Parathyroid adenoma (tissue), 2 donors: ENCODE data around the gene VSTM4.

Experiments
- H2AFZ ChIP-seq: fragments of 300-600 bp; sonication (generic); one replicate; pipeline ENCODE4 v1.7.0; 2017; ENCODE audit warnings: antibody characterized with exemption, mild to moderate bottlenecking
- H3K27ac ChIP-seq: fragments of 300-600 bp; sonication (generic); one replicate; pipeline ENCODE4 v1.7.0; 2017
- H3K27me3 ChIP-seq: fragments of 300-600 bp; sonication (generic); one replicate; pipeline ENCODE4 v1.7.0; 2017; ENCODE audit warnings: low read length; ENCODE audit not compliant: control insufficient read depth, insufficient read depth
- H3K36me3 ChIP-seq: fragments of 300-600 bp; sonication (generic); one replicate; pipeline ENCODE4 v1.7.0; 2017; ENCODE audit warnings: low read length; ENCODE audit not compliant: control insufficient read depth, insufficient read depth
- H3K4me1 ChIP-seq: fragments of 300-600 bp; sonication (generic); one replicate; pipeline ENCODE4 v1.7.0; 2017; ENCODE audit warnings: control low read depth
- H3K4me2 ChIP-seq: fragments of 300-600 bp; sonication (generic); one replicate; pipeline ENCODE4 v1.7.0; 2017; ENCODE audit warnings: low read length
- H3K4me3 ChIP-seq: fragments of 300-600 bp; sonication (generic); one replicate; pipeline ENCODE4 v1.7.0; 2017; ENCODE audit warnings: low read depth, low read length
- H3K79me2 ChIP-seq: fragments of 300-600 bp; sonication (generic); one replicate; pipeline ENCODE4 v1.7.0; 2017; ENCODE audit warnings: control low read depth
- H3K9ac ChIP-seq: fragments of 300-600 bp; sonication (generic); one replicate; pipeline ENCODE4 v1.7.0; 2017; ENCODE audit warnings: mild to moderate bottlenecking
- H3K9me3 ChIP-seq: fragments of 300-600 bp; sonication (generic); one replicate; pipeline ENCODE4 v1.7.0; 2017; ENCODE audit warnings: low read length; ENCODE audit not compliant: control insufficient read depth
- CTCF ChIP-seq: fragments of 300-600 bp; sonication (generic); IDR thresholded peaks from one replicate; pipeline ENCODE4 v1.7.0; 2017; ENCODE audit warnings: antibody characterized with exemption, mild to moderate bottlenecking
- donor health status: primary hyperparathyroidism.

Gene VSTM4

GRCh38 chr10:49149881-49150280 lies 34.6 kb upstream of the VSTM4 start:
- H3K9me3 ChIP-seq, result no peaks in the 10 kb centered on the region
- H2AFZ ChIP-seq, result no peak overlapping the region
- no peak overlapping the region for H3K9ac ChIP-seq
- TF ChIP-seq CTCF, result no peak
- peaks cover 4% of the 10 kb centered on the region for H3K4me1 ChIP-seq
- no peak overlapping the region for H3K27ac ChIP-seq
- H3K79me2 ChIP-seq, result no peaks in the 10 kb centered on the region
- H3K27me3 ChIP-seq, result no peaks in the 10 kb centered on the region
- no peak overlapping the region for H3K4me2 ChIP-seq
- H3K36me3 ChIP-seq, result no peaks in the 10 kb centered on the region
- no peak overlapping the region for H3K4me3 ChIP-seq

- Histone ChIP-seq H3K27me3 (no peaks in the 10 kb centered on the region), H2AFZ (no peak overlapping the region), H3K4me1 (no peaks in the 10 kb centered on the region), H3K27ac (no peak overlapping the region), H3K4me3 (no peak overlapping the region), H3K9ac (no peak overlapping the region), H3K79me2 (no peaks in the 10 kb centered on the region), H3K4me2 (no peak overlapping the region), H3K9me3 (no peaks in the 10 kb centered on the region), H3K36me3 (no peaks in the 10 kb centered on the region)
- no peak for TF ChIP-seq CTCF
Measured at GRCh38 chr10:49144058-49144720, 28.9 kb upstream of the VSTM4 start.

- H2AFZ ChIP-seq, result no peak overlapping the region
- H3K79me2 ChIP-seq, result no peaks in the 10 kb centered on the region
- H3K27ac ChIP-seq, result no peak overlapping the region
- no peak for TF ChIP-seq CTCF
- H3K9ac ChIP-seq, result no peak overlapping the region
- no peaks in the 10 kb centered on the region for H3K36me3 ChIP-seq
- no peak overlapping the region for H3K4me3 ChIP-seq
- H3K4me2 ChIP-seq, result no peak overlapping the region
- H3K9me3 ChIP-seq, result no peaks in the 10 kb centered on the region
- no peaks in the 10 kb centered on the region for H3K27me3 ChIP-seq
- H3K4me1 ChIP-seq, result no peaks in the 10 kb centered on the region
Measured at GRCh38 chr10:49143249-49143648, 27.9 kb upstream of the VSTM4 start.

- no peaks in the 10 kb centered on the region for H3K4me1 ChIP-seq
- H3K79me2 ChIP-seq, result no peaks in the 10 kb centered on the region
- H3K9ac ChIP-seq, result no peak overlapping the region
- no peak overlapping the region for H3K27ac ChIP-seq
- no peak for TF ChIP-seq CTCF
- no peak overlapping the region for H3K4me2 ChIP-seq
- H3K27me3 ChIP-seq, result no peaks in the 10 kb centered on the region
- H3K9me3 ChIP-seq, result no peaks in the 10 kb centered on the region
- H2AFZ ChIP-seq, result no peak overlapping the region
- no peaks in the 10 kb centered on the region for H3K36me3 ChIP-seq
- no peak overlapping the region for H3K4me3 ChIP-seq
Measured at GRCh38 chr10:49141541-49142332, 26.4 kb upstream of the VSTM4 start.
